Measurements from ENCODE around the gene SYCN.
"Not testable (repeated sequence)": the region's sequence is repeated elsewhere in the genome, so short reads cannot be mapped to it uniquely, and the experiment has no call there.

Gene SYCN

GRCh38 chr19:39203372-39204341 lies at the start of gene SYCN:
TSS of gene SYCN (minus strand) at chr19:39204263. CDS start at chr19:39204254, 9 bp downstream.
- no peak within 1 kb of the TSS for H3K27ac Mint-ChIP-seq
- H3K4me1 Mint-ChIP-seq (ENCODE audit: low read depth), result no peaks in the 10 kb centered on the region
- H3K4me3 Mint-ChIP-seq, result no peak within 1 kb of the TSS
- no peaks in the 10 kb centered on the region for H3K9me3 Mint-ChIP-seq
- H3K36me3 Mint-ChIP-seq (ENCODE audit: low read depth), result no peaks in the 10 kb centered on the region
- peaks cover 61% of the 10 kb centered on the region for H3K27me3 Mint-ChIP-seq (ENCODE audit: low read depth)

- no peak overlapping the region for H3K27ac Mint-ChIP-seq
- peaks cover 37% of the 10 kb centered on the region for H3K27me3 Mint-ChIP-seq (ENCODE audit: low read depth)
- H3K36me3 Mint-ChIP-seq (ENCODE audit: low read depth), result no peaks in the 10 kb centered on the region
- H3K4me3 Mint-ChIP-seq, result no peak overlapping the region
- no peaks in the 10 kb centered on the region for H3K9me3 Mint-ChIP-seq
- H3K4me1 Mint-ChIP-seq (ENCODE audit: low read depth), result no peaks in the 10 kb centered on the region
These were observed 49.5 kb upstream of the SYCN start for GRCh38 chr19:39253374-39254149.

GRCh38 chr19:39252458-39252857 lies 48.4 kb upstream of the SYCN start:
- H3K27ac Mint-ChIP-seq, result no peak overlapping the region
- H3K9me3 Mint-ChIP-seq, result no peaks in the 10 kb centered on the region
- H3K4me1 Mint-ChIP-seq (ENCODE audit: low read depth), result no peaks in the 10 kb centered on the region
- H3K27me3 Mint-ChIP-seq (ENCODE audit: low read depth), result peaks cover 37% of the 10 kb centered on the region
- no peaks in the 10 kb centered on the region for H3K36me3 Mint-ChIP-seq (ENCODE audit: low read depth)
- no peak overlapping the region for H3K4me3 Mint-ChIP-seq

- H3K9me3 Mint-ChIP-seq, result no peaks in the 10 kb centered on the region
- H3K4me3 Mint-ChIP-seq, result no peak overlapping the region
- H3K27ac Mint-ChIP-seq, result no peak overlapping the region
- H3K36me3 Mint-ChIP-seq (ENCODE audit: low read depth), result no peaks in the 10 kb centered on the region
- H3K4me1 Mint-ChIP-seq (ENCODE audit: low read depth), result no peaks in the 10 kb centered on the region
- H3K27me3 Mint-ChIP-seq (ENCODE audit: low read depth), result peaks cover 38% of the 10 kb centered on the region
These were observed 47.8 kb upstream of the SYCN start for GRCh38 chr19:39251846-39252245.

GRCh38 chr19:39251081-39251480 lies 47.0 kb upstream of the SYCN start:
- Mint-ChIP-seq H3K27me3 (ENCODE audit: low read depth) (peaks cover 35% of the 10 kb centered on the region), H3K36me3 (ENCODE audit: low read depth) (no peaks in the 10 kb centered on the region), H3K4me3 (no peak overlapping the region), H3K27ac (no peak overlapping the region), H3K4me1 (ENCODE audit: low read depth) (no peaks in the 10 kb centered on the region), H3K9me3 (no peaks in the 10 kb centered on the region)

GRCh38 chr19:39248806-39249205 lies 44.7 kb upstream of the SYCN start, which contains the start of gene IFNL4:
TSS of gene IFNL4 (minus strand) at chr19:39248856.
- Mint-ChIP-seq H3K4me1 (ENCODE audit: low read depth) (no peaks in the 10 kb centered on the region), H3K27ac (no peak within 1 kb of the TSS), H3K4me3 (no peak within 1 kb of the TSS), H3K9me3 (no peaks in the 10 kb centered on the region), H3K36me3 (ENCODE audit: low read depth) (no peaks in the 10 kb centered on the region), H3K27me3 (ENCODE audit: low read depth) (peaks cover 35% of the 10 kb centered on the region)

GRCh38 chr19:39247701-39248664 lies 43.9 kb upstream of the SYCN start:
- no peaks in the 10 kb centered on the region for H3K9me3 Mint-ChIP-seq
- peaks cover 35% of the 10 kb centered on the region for H3K27me3 Mint-ChIP-seq (ENCODE audit: low read depth)
- H3K4me3 Mint-ChIP-seq, result no peak overlapping the region
- H3K36me3 Mint-ChIP-seq (ENCODE audit: low read depth), result no peaks in the 10 kb centered on the region
- H3K4me1 Mint-ChIP-seq (ENCODE audit: low read depth), result no peaks in the 10 kb centered on the region
- H3K27ac Mint-ChIP-seq, result no peak overlapping the region

- Mint-ChIP-seq H3K9me3 (no peaks in the 10 kb centered on the region), H3K4me3 (no peak overlapping the region), H3K4me1 (ENCODE audit: low read depth) (no peaks in the 10 kb centered on the region), H3K27ac (no peak overlapping the region), H3K27me3 (ENCODE audit: low read depth) (peaks cover 33% of the 10 kb centered on the region), H3K36me3 (ENCODE audit: low read depth) (no peaks in the 10 kb centered on the region)
These were observed 43.0 kb upstream of the SYCN start for GRCh38 chr19:39246951-39247669.

- H3K36me3 Mint-ChIP-seq (ENCODE audit: low read depth); H3K4me3 Mint-ChIP-seq; H3K4me1 Mint-ChIP-seq (ENCODE audit: low read depth); H3K27ac Mint-ChIP-seq; H3K9me3 Mint-ChIP-seq: not testable (repeated sequence)
- H3K27me3 Mint-ChIP-seq (ENCODE audit: low read depth), result peaks cover 26% of the 10 kb centered on the region
These were observed 41.1 kb upstream of the SYCN start for GRCh38 chr19:39245166-39245565.

- not testable (repeated sequence) for H3K9me3 Mint-ChIP-seq; H3K36me3 Mint-ChIP-seq (ENCODE audit: low read depth); H3K4me3 Mint-ChIP-seq; H3K4me1 Mint-ChIP-seq (ENCODE audit: low read depth); H3K27ac Mint-ChIP-seq
- peaks cover 25% of the 10 kb centered on the region for H3K27me3 Mint-ChIP-seq (ENCODE audit: low read depth)
These were observed 40.5 kb upstream of the SYCN start, which contains the start of gene IFNL3 for GRCh38 chr19:39244410-39245100. TSS of gene IFNL3 (minus strand) at chr19:39245006. CDS start at chr19:39244967, 39 bp downstream.

GRCh38 chr19:39243741-39244140 lies 39.7 kb upstream of the SYCN start:
- not testable (repeated sequence) for H3K9me3 Mint-ChIP-seq; H3K27ac Mint-ChIP-seq; H3K36me3 Mint-ChIP-seq (ENCODE audit: low read depth); H3K4me3 Mint-ChIP-seq; H3K4me1 Mint-ChIP-seq (ENCODE audit: low read depth)
- peaks cover 17% of the 10 kb centered on the region for H3K27me3 Mint-ChIP-seq (ENCODE audit: low read depth)

- H3K27ac Mint-ChIP-seq, result no peak overlapping the region
- no peak overlapping the region for H3K4me3 Mint-ChIP-seq
- peaks cover 8% of the 10 kb centered on the region for H3K4me1 Mint-ChIP-seq (ENCODE audit: low read depth)
- H3K36me3 Mint-ChIP-seq (ENCODE audit: low read depth), result no peaks in the 10 kb centered on the region
- peaks cover 10% of the 10 kb centered on the region for H3K27me3 Mint-ChIP-seq (ENCODE audit: low read depth)
- no peaks in the 10 kb centered on the region for H3K9me3 Mint-ChIP-seq
These were observed 36.4 kb upstream of the SYCN start for GRCh38 chr19:39240421-39240820.

- H3K36me3 Mint-ChIP-seq (ENCODE audit: low read depth), result no peaks in the 10 kb centered on the region
- peaks cover 8% of the 10 kb centered on the region for H3K4me1 Mint-ChIP-seq (ENCODE audit: low read depth)
- peaks cover 10% of the 10 kb centered on the region for H3K27me3 Mint-ChIP-seq (ENCODE audit: low read depth)
- H3K4me3 Mint-ChIP-seq, result no peak overlapping the region
- no peak overlapping the region for H3K27ac Mint-ChIP-seq
- H3K9me3 Mint-ChIP-seq, result no peaks in the 10 kb centered on the region
These were observed 34.9 kb upstream of the SYCN start for GRCh38 chr19:39238944-39239343.

All from T-helper 1 cell treated with Interleukin-12 subunit alpha and Interleukin-12 subunit beta and Interleukin-4 antibody, amounts not matched to agents 30 μg/mL and 1 μg/mL, for 36 hours (primary cell).